Right lung (tissue), 5 donors: ENCODE results near the gene EEF1A2. TPM values are rescaled to one million over a fixed set of nuclear protein-coding genes. Genes with fewer than 3 reads are reported as not detected.

Source experiments
- DNase-seq, 2 donors: peaks; one replicate each; pipeline ENCODE4 v3.0.0-alpha.2; 2013
- polyA plus RNA-seq, 5 donors: library from polyadenylated mRNA; unstranded; fragments of 120-200 nt; gene quantifications; one replicate each; pipeline versions ENCODE4 v1.2.1 to v1.2.3, GENCODE V29; 2013; ENCODE audit warnings: inconsistent platforms in 1 of 5, low replicate concordance in 1 of 5; ENCODE audit not compliant: insufficient read length in 5 of 5, insufficient read depth in 1 of 5

The EEF1A2 gene
- polyA plus RNA-seq, 5 donors = 0.36 to 38.6 (median 0.61) TPM

GRCh38 chr20:63500902-63501817, 2.3 kb upstream of the EEF1A2 start:
- no peak for DNase-seq

- DNase-seq = no peak
Observed at GRCh38 chr20:63500151-63500901, 1.4 kb upstream of the EEF1A2 start.

GRCh38 chr20:63499338-63499969, 571 bp upstream of the EEF1A2 start:
- no peak for DNase-seq

GRCh38 chr20:63497946-63498935, 642 bp downstream of the EEF1A2 start:
- no peak for DNase-seq

GRCh38 chr20:63497138-63497945, 1.5 kb downstream of the EEF1A2 start:
- no peak for DNase-seq

GRCh38 chr20:63496596-63497120, 2.2 kb downstream of the EEF1A2 start:
- no peak for DNase-seq

- peak; percentile 31 to 43 for DNase-seq
Observed at GRCh38 chr20:63495741-63496595, 2.9 kb downstream of the EEF1A2 start.

- DNase-seq = no peak
Observed at GRCh38 chr20:63495167-63495720, 3.6 kb downstream of the EEF1A2 start.

GRCh38 chr20:63494420-63495166, 4.3 kb downstream of the EEF1A2 start:
- DNase-seq = no peak

GRCh38 chr20:63494084-63494419, 4.8 kb downstream of the EEF1A2 start:
- DNase-seq = no peak

- no peak for DNase-seq
Observed at GRCh38 chr20:63493563-63494020, 5.3 kb downstream of the EEF1A2 start.

GRCh38 chr20:63492982-63493381, 5.9 kb downstream of the EEF1A2 start:
- no peak for DNase-seq

GRCh38 chr20:63492518-63492917, 6.4 kb downstream of the EEF1A2 start:
- no peak for DNase-seq

- no peak for DNase-seq
Observed at GRCh38 chr20:63491635-63492230, 7.2 kb downstream of the EEF1A2 start.

- DNase-seq = no peak
Observed at GRCh38 chr20:63491078-63491477, 7.8 kb downstream of the EEF1A2 start.

- no peak for DNase-seq
Observed at GRCh38 chr20:63490416-63490815, 8.5 kb downstream of the EEF1A2 start.
